Activated naive CD4-positive, alpha-beta T cell treated with anti-CD3 and anti-CD28 coated beads, Interleukin-2, amount 50 U/mL, for 72 hours (primary cell): ENCODE data around the gene DEFB131A. TPM values are rescaled to one million over a fixed set of nuclear protein-coding genes. Genes with fewer than 3 reads are reported as not detected.
"Not testable (repeated sequence)": the region's sequence is repeated elsewhere in the genome, so short reads cannot be mapped to it uniquely, and the experiment has no call there.

ENCODE experiments used
- ATAC-seq, 2 donors: fragments of 150-1000 bp; cut with Tn5 transposase; 2 replicates each; pipeline ENCODE4 v1.10.0; 2021; ENCODE audit warnings: mild to moderate bottlenecking in 2 of 2, moderate library complexity in 2 of 2
- DNase-seq, 2 donors: peaks; one replicate each; pipeline ENCODE4 v3.0.0; 2021 to 2022; ENCODE audit warnings: low spot score in 2 of 2
- H3K27ac Mint-ChIP-seq, 2 donors: one replicate each; pipeline ENCODE4 v1.8.0; 2022; ENCODE audit warnings: mild to moderate bottlenecking in 2 of 2, mixed read lengths in 2 of 2
- H3K36me3 Mint-ChIP-seq, 2 donors: one replicate each; pipeline ENCODE4 v1.8.0; 2022; ENCODE audit warnings: mixed read lengths in 2 of 2
- H3K9me3 Mint-ChIP-seq, 2 donors: one replicate each; pipeline ENCODE4 v1.8.0; 2022; ENCODE audit warnings: mixed read lengths in 2 of 2
- total RNA-seq, 2 donors: library from RNA; stranded (reverse); gene quantifications; one replicate each; pipeline ENCODE4 v1.2.3, GENCODE V29; 2022

DEFB131A gene
- total RNA-seq, result not detected

- not testable (repeated sequence) for ATAC-seq, DNase-seq, H3K9me3 Mint-ChIP-seq, H3K27ac Mint-ChIP-seq, H3K36me3 Mint-ChIP-seq
Observed at GRCh38 chr4:9444114-9444513, at the start of gene DEFB131A. DEFB131A (plus strand) TSS chr4:9444414; CDS start chr4:9444534, 120 bp downstream.

GRCh38 chr4:9405774-9406173 is 38.4 kb upstream of the DEFB131A start:
- DNase-seq, H3K36me3 Mint-ChIP-seq, H3K9me3 Mint-ChIP-seq, ATAC-seq, H3K27ac Mint-ChIP-seq: not testable (repeated sequence)

- ATAC-seq, H3K9me3 Mint-ChIP-seq, H3K27ac Mint-ChIP-seq, DNase-seq, H3K36me3 Mint-ChIP-seq: not testable (repeated sequence)
Observed at GRCh38 chr4:9406491-9406890, 37.7 kb upstream of the DEFB131A start.

GRCh38 chr4:9409793-9410192 is 34.4 kb upstream of the DEFB131A start:
- Mint-ChIP-seq H3K36me3 (peaks cover 4 to 12% of the 10 kb centered on the region in 2 donors), H3K9me3 (peaks cover 14 to 17% of the 10 kb centered on the region in 2 donors), H3K27ac (no peak overlapping the region)
- no peak for DNase-seq
- ATAC-seq, result no peak

- not testable (repeated sequence) for DNase-seq, ATAC-seq, H3K27ac Mint-ChIP-seq, H3K36me3 Mint-ChIP-seq, H3K9me3 Mint-ChIP-seq
Observed at GRCh38 chr4:9421884-9422455, 22.2 kb upstream of the DEFB131A start.

GRCh38 chr4:9425916-9426315 is 18.3 kb upstream of the DEFB131A start:
- ATAC-seq, H3K27ac Mint-ChIP-seq, H3K36me3 Mint-ChIP-seq, DNase-seq, H3K9me3 Mint-ChIP-seq: not testable (repeated sequence)

- not testable (repeated sequence) for H3K9me3 Mint-ChIP-seq, H3K27ac Mint-ChIP-seq, DNase-seq, ATAC-seq, H3K36me3 Mint-ChIP-seq
Observed at GRCh38 chr4:9430061-9430460, 14.2 kb upstream of the DEFB131A start.

- H3K27ac Mint-ChIP-seq, ATAC-seq, DNase-seq, H3K9me3 Mint-ChIP-seq, H3K36me3 Mint-ChIP-seq: not testable (repeated sequence)
Observed at GRCh38 chr4:9433320-9433719, 10.9 kb upstream of the DEFB131A start.

- DNase-seq, result not testable (repeated sequence)
Observed at GRCh38 chr4:9436728-9437127, 7.5 kb upstream of the DEFB131A start.

GRCh38 chr4:9442355-9442754 is 1.9 kb upstream of the DEFB131A start:
- not testable (repeated sequence) for DNase-seq, ATAC-seq, H3K27ac Mint-ChIP-seq, H3K36me3 Mint-ChIP-seq, H3K9me3 Mint-ChIP-seq

More at GRCh38 chr4:9436728-9437127, 7.5 kb upstream of the DEFB131A start:
- H3K9me3 Mint-ChIP-seq, H3K36me3 Mint-ChIP-seq, ATAC-seq, H3K27ac Mint-ChIP-seq: not testable (repeated sequence)

- not testable (repeated sequence) for ATAC-seq, DNase-seq, H3K36me3 Mint-ChIP-seq, H3K27ac Mint-ChIP-seq, H3K9me3 Mint-ChIP-seq
Observed at GRCh38 chr4:9444681-9445080, 467 bp downstream of the DEFB131A start.

- not testable (repeated sequence) for H3K9me3 Mint-ChIP-seq, DNase-seq, H3K36me3 Mint-ChIP-seq, H3K27ac Mint-ChIP-seq, ATAC-seq
Observed at GRCh38 chr4:9452251-9452650, 8.0 kb downstream of the DEFB131A start.

GRCh38 chr4:9454284-9454683 is 10.1 kb downstream of the DEFB131A start:
- DNase-seq, H3K36me3 Mint-ChIP-seq, H3K9me3 Mint-ChIP-seq, H3K27ac Mint-ChIP-seq, ATAC-seq: not testable (repeated sequence)

GRCh38 chr4:9455046-9455445 is 10.8 kb downstream of the DEFB131A start:
- ATAC-seq, H3K27ac Mint-ChIP-seq, H3K36me3 Mint-ChIP-seq, H3K9me3 Mint-ChIP-seq, DNase-seq: not testable (repeated sequence)

GRCh38 chr4:9479466-9479865 is 35.3 kb downstream of the DEFB131A start:
- not testable (repeated sequence) for ATAC-seq, H3K36me3 Mint-ChIP-seq, DNase-seq, H3K27ac Mint-ChIP-seq, H3K9me3 Mint-ChIP-seq

- not testable (repeated sequence) for H3K36me3 Mint-ChIP-seq, H3K9me3 Mint-ChIP-seq, DNase-seq, ATAC-seq, H3K27ac Mint-ChIP-seq
Observed at GRCh38 chr4:9480066-9480465, 35.9 kb downstream of the DEFB131A start.

GRCh38 chr4:9482871-9483270 is 38.7 kb downstream of the DEFB131A start:
- not testable (repeated sequence) for ATAC-seq, H3K9me3 Mint-ChIP-seq, DNase-seq, H3K36me3 Mint-ChIP-seq, H3K27ac Mint-ChIP-seq

GRCh38 chr4:9483682-9484081 is 39.5 kb downstream of the DEFB131A start:
- not testable (repeated sequence) for ATAC-seq, DNase-seq, H3K27ac Mint-ChIP-seq, H3K9me3 Mint-ChIP-seq, H3K36me3 Mint-ChIP-seq
